HG03354 (cell line): ENCODE results near the gene CTBP1.

Experiments used
- ATAC-seq: cut with Tn5 transposase; IDR thresholded peaks from one replicate; pipeline ENCODE4 v1.9.1; 2021; ENCODE audit warnings: mild to moderate bottlenecking; ENCODE audit not compliant: unreplicated experiment, poor library complexity, severe bottlenecking

Gene CTBP1

GRCh38 chr4:1169171-1169671, 79.7 kb downstream of the CTBP1 start:
- ATAC-seq, result no peak

- ATAC-seq, result no peak
Measured at GRCh38 chr4:1168191-1169101, 80.5 kb downstream of the CTBP1 start.

- ATAC-seq, result peak; percentile 89
Measured at GRCh38 chr4:1167244-1167949, 81.5 kb downstream of the CTBP1 start.

GRCh38 chr4:1166509-1167243, 82.3 kb downstream of the CTBP1 start:
- no peak for ATAC-seq

- ATAC-seq, result no peak
Measured at GRCh38 chr4:1164956-1165545, 83.9 kb downstream of the CTBP1 start.

- no peak for ATAC-seq
Measured at GRCh38 chr4:1164444-1164843, 84.5 kb downstream of the CTBP1 start.

GRCh38 chr4:1164040-1164439, 84.9 kb downstream of the CTBP1 start:
- ATAC-seq, result no peak
